Epithelial cell of esophagus (primary cell): ENCODE measurements around the gene ARHGAP20.

ENCODE experiments used
- DNase-seq: peaks from one replicate; pipeline ENCODE4 v3.0.0; 2010; ENCODE audit warnings: low read depth
- H3K4me3 ChIP-seq: 2 replicates; pipeline ENCODE4 v1.5.1; 2011; ENCODE audit warnings: mild to moderate bottlenecking, low read length, control low read depth
- TF ChIP-seq, protein P1 (sequence below): IDR thresholded peaks from 2 replicates; pipeline ENCODE4 v1.5.1; 2011; ENCODE audit warnings: low read depth, mild to moderate bottlenecking, low read length, control low read depth, inconsistent platforms; ENCODE audit not compliant: insufficient read depth; ENCODE audit errors: missing control alignments

ARHGAP20 gene

DNA sequence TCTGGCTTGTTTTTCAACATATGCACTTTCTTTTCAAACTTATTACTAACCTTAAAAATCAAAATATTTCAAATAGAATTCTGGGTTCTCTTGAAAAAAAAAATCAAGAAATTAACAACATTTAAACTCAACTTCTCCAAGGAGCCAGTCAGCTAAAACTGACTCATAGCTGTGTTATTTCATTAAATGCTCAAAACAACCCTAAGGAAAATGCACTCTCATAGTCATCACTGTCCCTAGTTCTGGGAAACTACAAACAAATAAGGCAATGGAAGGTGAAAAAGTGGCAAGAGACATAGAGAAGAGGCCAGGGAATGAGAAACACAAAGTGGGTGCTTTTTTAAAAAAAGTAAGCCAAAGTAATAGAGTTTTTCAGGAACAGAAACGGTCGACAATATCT lies 4.1 kb upstream of the ARHGAP20 start:
- H3K4me3 ChIP-seq, result no peak overlapping the region
- TF ChIP-seq, protein P1, sequence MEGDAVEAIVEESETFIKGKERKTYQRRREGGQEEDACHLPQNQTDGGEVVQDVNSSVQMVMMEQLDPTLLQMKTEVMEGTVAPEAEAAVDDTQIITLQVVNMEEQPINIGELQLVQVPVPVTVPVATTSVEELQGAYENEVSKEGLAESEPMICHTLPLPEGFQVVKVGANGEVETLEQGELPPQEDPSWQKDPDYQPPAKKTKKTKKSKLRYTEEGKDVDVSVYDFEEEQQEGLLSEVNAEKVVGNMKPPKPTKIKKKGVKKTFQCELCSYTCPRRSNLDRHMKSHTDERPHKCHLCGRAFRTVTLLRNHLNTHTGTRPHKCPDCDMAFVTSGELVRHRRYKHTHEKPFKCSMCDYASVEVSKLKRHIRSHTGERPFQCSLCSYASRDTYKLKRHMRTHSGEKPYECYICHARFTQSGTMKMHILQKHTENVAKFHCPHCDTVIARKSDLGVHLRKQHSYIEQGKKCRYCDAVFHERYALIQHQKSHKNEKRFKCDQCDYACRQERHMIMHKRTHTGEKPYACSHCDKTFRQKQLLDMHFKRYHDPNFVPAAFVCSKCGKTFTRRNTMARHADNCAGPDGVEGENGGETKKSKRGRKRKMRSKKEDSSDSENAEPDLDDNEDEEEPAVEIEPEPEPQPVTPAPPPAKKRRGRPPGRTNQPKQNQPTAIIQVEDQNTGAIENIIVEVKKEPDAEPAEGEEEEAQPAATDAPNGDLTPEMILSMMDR, result no peak
- peak; percentile 19 for DNase-seq

DNA sequence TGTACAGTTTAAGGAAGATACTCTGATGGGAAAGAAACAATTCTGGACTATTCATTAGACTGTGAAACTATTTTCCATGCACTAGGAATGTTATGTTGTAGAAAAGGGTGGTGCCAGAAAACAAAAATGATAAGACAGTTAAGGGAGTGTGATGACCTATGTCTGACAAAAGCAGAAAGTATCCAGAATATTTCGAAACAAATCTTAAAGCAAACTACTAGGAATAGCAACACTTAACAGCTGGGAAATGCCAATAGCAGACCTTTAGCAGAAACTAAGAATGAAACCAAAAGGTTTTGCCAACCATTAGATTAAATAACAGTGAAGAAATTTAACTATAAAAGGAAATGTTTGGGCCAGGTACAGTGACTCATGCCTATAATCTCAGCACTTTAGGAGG lies 3.3 kb upstream of the ARHGAP20 start:
- peak; percentile 32 for DNase-seq
- TF ChIP-seq, protein P1, result no peak
- no peak overlapping the region for H3K4me3 ChIP-seq

DNA sequence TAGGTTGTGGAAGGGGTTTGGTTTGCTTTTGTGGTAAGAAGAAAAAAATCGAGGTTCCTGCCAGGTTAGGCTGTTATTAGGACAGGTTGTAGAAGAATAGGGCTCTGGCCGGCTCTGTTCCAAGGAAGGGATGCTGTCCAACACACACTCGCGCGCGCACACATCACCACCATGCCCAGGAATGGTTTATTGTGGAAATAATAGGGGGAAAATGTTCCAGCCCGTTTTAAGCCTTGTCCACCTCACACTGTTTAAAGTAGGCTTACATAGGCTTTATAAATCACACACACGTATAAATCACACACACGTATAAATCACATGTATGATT lies 1.2 kb upstream of the ARHGAP20 start:
- no peak for DNase-seq
- TF ChIP-seq, protein P1, result no peak
- no peak overlapping the region for H3K4me3 ChIP-seq

DNA sequence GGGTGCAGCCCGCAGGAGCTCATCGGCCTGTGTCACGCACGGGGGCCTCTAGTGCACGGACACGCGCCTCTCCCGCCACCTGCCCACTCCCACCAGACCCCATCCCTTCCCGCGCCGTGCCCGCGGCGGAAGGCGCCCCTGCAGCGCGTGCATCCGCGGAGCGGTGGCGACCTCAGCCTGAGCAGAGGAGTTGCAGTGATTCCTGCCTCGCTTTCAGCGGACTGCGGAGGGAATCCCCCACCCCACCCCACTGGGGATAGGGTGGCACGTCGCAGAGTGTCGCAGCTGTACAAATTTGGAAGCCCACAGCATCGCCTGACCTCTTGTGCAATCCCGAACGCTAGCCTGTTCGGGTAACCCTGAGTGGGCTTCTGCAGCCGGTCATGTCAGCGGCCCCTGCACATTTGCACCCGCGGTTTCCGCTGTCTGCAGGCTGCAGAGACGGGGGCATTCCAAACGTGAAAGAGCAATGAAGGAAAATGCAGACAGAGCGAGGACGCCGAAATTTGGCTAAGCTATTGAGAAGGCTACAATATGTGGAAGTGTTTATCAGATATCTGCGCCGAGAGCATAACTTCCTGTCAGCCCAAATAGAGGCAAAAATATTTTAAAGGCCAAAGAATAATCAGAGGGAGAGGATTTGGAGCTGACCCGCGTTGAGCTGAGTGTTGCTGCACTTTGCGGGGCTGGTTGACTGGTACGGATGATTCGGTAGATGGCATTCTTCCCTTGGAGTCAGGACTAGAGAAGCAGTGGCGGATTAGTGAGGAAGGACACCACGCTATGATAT lies 617 bp upstream of the ARHGAP20 start:
- DNase-seq, result peak; percentile 29
- no peak overlapping the region for H3K4me3 ChIP-seq
- TF ChIP-seq, protein P1, result no peak

DNA sequence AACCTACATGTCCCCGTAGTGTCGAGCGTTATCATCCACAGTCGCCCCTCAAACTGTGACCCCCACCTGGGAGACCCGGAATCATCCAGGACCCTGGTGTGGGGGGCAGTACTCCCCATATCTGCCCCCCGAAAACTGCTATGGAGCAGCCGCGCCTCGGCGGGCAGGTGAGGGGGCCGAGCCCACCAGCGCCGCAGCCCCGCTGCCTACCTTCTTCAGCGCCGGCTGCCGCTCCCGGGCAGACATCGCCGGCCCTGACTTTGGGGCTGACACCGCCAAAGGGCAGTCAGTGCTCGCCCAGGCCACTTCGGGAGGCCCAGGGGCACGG lies 825 bp downstream of the ARHGAP20 start:
- TF ChIP-seq, protein P1, result no peak
- peak overlapping the region; percentile 23 for H3K4me3 ChIP-seq

DNA sequence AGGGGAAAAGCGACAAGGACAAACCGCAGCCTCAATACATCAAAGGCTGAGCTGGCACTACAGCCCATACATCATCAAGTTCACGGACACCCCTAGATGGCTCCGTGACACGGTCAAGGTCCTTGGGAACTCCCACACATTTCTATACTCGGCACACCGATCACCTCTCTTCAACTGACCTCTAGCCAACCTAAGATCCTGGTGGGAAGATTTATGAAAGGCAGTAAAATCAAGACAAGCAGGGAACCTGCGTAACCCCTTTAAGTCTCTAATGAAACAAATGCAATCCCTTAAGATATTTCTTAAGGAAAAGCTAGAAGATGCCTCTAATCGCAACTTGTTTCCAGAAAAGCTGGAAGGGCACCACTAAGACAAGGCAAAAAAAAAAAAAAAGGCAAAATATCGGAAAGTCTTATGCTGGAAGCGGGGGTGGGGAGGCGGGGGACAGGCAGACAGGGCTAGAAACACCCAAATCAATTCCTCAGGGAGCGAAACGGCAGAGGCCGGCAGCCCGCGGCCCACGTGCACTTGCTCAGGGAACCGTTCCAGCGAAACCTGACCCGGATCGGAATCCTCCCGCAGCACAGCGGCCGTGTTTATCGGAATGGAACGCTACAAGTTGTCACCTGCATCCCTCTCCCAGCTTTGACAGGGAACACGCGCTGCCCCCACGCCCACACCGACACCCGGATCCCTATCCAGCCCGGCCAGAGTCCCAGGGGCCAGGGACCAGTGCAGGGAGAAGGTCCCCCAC lies 1.4 kb downstream of the ARHGAP20 start:
- TF ChIP-seq, protein P1, result no peak
- no peak overlapping the region for H3K4me3 ChIP-seq
- DNase-seq, result peak; percentile 37

More for the DNA sequence above, 825 bp downstream of the ARHGAP20 start:
- DNase-seq, result no peak
